Measurements from ENCODE around the gene IMPDH1. TPM values are rescaled to one million over a fixed set of nuclear protein-coding genes. Genes with fewer than 3 reads are reported as not detected.

Gene IMPDH1
- total and polyA plus RNA-seq, 9 of the 15 experiments (the other 6 are each of a cell fraction or from before 2014, with no cell fraction given): 0.80 to 118 (median 64.3) TPM

- TF ChIP-seq, protein P1, sequence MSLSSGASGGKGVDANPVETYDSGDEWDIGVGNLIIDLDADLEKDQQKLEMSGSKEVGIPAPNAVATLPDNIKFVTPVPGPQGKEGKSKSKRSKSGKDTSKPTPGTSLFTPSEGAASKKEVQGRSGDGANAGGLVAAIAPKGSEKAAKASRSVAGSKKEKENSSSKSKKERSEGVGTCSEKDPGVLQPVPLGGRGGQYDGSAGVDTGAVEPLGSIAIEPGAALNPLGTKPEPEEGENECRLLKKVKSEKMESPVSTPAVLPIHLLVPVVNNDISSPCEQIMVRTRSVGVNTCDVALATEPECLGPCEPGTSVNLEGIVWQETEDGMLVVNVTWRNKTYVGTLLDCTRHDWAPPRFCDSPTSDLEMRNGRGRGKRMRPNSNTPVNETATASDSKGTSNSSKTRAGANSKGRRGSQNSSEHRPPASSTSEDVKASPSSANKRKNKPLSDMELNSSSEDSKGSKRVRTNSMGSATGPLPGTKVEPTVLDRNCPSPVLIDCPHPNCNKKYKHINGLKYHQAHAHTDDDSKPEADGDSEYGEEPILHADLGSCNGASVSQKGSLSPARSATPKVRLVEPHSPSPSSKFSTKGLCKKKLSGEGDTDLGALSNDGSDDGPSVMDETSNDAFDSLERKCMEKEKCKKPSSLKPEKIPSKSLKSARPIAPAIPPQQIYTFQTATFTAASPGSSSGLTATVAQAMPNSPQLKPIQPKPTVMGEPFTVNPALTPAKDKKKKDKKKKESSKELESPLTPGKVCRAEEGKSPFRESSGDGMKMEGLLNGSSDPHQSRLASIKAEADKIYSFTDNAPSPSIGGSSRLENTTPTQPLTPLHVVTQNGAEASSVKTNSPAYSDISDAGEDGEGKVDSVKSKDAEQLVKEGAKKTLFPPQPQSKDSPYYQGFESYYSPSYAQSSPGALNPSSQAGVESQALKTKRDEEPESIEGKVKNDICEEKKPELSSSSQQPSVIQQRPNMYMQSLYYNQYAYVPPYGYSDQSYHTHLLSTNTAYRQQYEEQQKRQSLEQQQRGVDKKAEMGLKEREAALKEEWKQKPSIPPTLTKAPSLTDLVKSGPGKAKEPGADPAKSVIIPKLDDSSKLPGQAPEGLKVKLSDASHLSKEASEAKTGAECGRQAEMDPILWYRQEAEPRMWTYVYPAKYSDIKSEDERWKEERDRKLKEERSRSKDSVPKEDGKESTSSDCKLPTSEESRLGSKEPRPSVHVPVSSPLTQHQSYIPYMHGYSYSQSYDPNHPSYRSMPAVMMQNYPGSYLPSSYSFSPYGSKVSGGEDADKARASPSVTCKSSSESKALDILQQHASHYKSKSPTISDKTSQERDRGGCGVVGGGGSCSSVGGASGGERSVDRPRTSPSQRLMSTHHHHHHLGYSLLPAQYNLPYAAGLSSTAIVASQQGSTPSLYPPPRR (CRISPR knock-in tag; IDR thresholded peaks at IDR 0.05; ENCODE audit: borderline replicate concordance): no peak
- TF ChIP-seq NFXL1 (CRISPR knock-in tag; IDR thresholded peaks at IDR 0.05) (no peak), RBFOX2 (IDR thresholded peaks at IDR 0.05; ENCODE audit: low read depth, low read length) (peak; percentile 84), RAD51 (IDR thresholded peaks at IDR 0.05; ENCODE audit: borderline replicate concordance, low read depth) (no peak), NEUROD1 (IDR thresholded peaks at IDR 0.05; ENCODE audit: borderline replicate concordance, low read depth, low read length, partially characterized antibody) (no peak), BACH1 (tag; IDR thresholded peaks at IDR 0.05) (no peak), TRIM24 (IDR thresholded peaks at IDR 0.05) (no peak), ZNF224 (CRISPR knock-in tag; IDR thresholded peaks at IDR 0.05) (no peak), ZNF280B (CRISPR knock-in tag; IDR thresholded peaks at IDR 0.05) (no peak), EZH2 (IDR thresholded peaks at IDR 0.05; ENCODE audit: borderline replicate concordance, low read depth, low read length) (no peak), PHF20 (IDR thresholded peaks at IDR 0.05; ENCODE audit: partially characterized antibody) (peak; percentile 55), PBX2 (CRISPR knock-in tag; IDR thresholded peaks at IDR 0.05; ENCODE audit: low read depth) (no peak), PBX2 (tag; conservative IDR thresholded peaks at IDR 0.05; ENCODE audit: low read depth) (no peak), PTTG1 (tag; IDR thresholded peaks at IDR 0.05; ENCODE audit: low read depth) (no peak), LARP7 (IDR thresholded peaks at IDR 0.05) (no peak), SIN3B (IDR thresholded peaks at IDR 0.05; ENCODE audit: low read depth) (0 out of 2 replicates have a peak, but pooled peaks have one; percentile 52), SNIP1 (IDR thresholded peaks at IDR 0.05; ENCODE audit: low read depth) (no peak), PYGO2 (tag; IDR thresholded peaks at IDR 0.05) (no peak), SP1 (CRISPR knock-in tag; IDR thresholded peaks at IDR 0.05) (no peak; the same call in 1 of the 2 replicates)
Measured at GRCh38 chr7:128405471-128406313, 4.1 kb downstream of the IMPDH1 start (continued).
